ENCODE results near the gene SPEG. TPM values are rescaled to one million over a fixed set of nuclear protein-coding genes. Genes with fewer than 3 reads are reported as not detected.

The SPEG gene
- polyA plus RNA-seq, 2 of the 4 experiments (the other 2 are of a cell fraction), result 2.3 to 11.5 TPM

- Histone ChIP-seq H3K27ac (no peak overlapping the region), H3K4me2 (no peak overlapping the region), H3K9me3 (no peaks in the 10 kb centered on the region), H3K4me1 (peaks cover 20% of the 10 kb centered on the region), H3K4me3 (no peak overlapping the region)
- POLR2A ChIA-PET, result no interaction called here
- 85% methylated on average over 19 of the region's 23 CpGs for WGBS (ENCODE audit: missing lambda C conversion rate)
- CTCF ChIA-PET, result interaction anchor here (0.8 to 89.4 kb wide), 5 partner anchors 10 to 62 kb away, joined by 3 to 3291 read pairs (median 3); partner anchors contain the start of genes ASIC4, CHPF, GMPPA and TMEM198
- DNase-seq (ENCODE audit: low read depth in 1 of 2, low spot score in 1 of 2), result no peak
- no peak for FAIRE-seq
- ATAC-seq, result no peak
- TF ChIP-seq NR3C1 (IDR thresholded peaks at IDR 0.05), result no peak
- TF ChIP-seq CHD4 (IDR thresholded peaks at IDR 0.05; ENCODE audit: borderline replicate concordance), result no peak
- TF ChIP-seq MAZ (IDR thresholded peaks at IDR 0.05; ENCODE audit: borderline replicate concordance, low read depth, low read length), result no peak
Observed at GRCh38 chr2:219444566-219445091, 10.0 kb downstream of the SPEG start.

GRCh38 chr2:219445220-219445640, 10.6 kb downstream of the SPEG start:
- Histone ChIP-seq H3K4me1 (peaks cover 20% of the 10 kb centered on the region), H3K27ac (no peak overlapping the region), H3K4me3 (no peak overlapping the region), H3K4me2 (no peak overlapping the region), H3K9me3 (no peaks in the 10 kb centered on the region)
- TF ChIP-seq CTCF (IDR thresholded peaks at IDR 0.05) (no peak), MAZ (IDR thresholded peaks at IDR 0.05; ENCODE audit: borderline replicate concordance, low read depth, low read length) (no peak)
- ATAC-seq (no peak), FAIRE-seq (no peak), DNase-seq (ENCODE audit: low read depth in 1 of 2, low spot score in 1 of 2) (no peak)
- CTCF ChIA-PET, result interaction anchor here (1.4 to 89.4 kb wide), 3 partner anchors 12 to 61 kb away, joined by 6 to 3291 read pairs (median 8); partner anchors contain the start of genes ASIC4, CHPF, GMPPA and TMEM198
- 92% methylated on average over 3 of the region's 5 CpGs for WGBS (ENCODE audit: missing lambda C conversion rate)
- POLR2A ChIA-PET, result no interaction called here

- H3K4me1 ChIP-seq, result peaks cover 14% of the 10 kb centered on the region
- no peak overlapping the region for H3K4me3 ChIP-seq
- ChIA-PET CTCF (interaction anchor here (1.2 to 89.4 kb wide), 3 partner anchors 12 to 126 kb away, joined by 3 to 3291 read pairs (median 6); partner anchors contain the start of genes ASIC4, CHPF, GMPPA and TMEM198), POLR2A (no interaction called here)
- ATAC-seq, result peak; percentile 37 to 64
- peak in 1 of 2 experiments; percentile 46 for DNase-seq (ENCODE audit: low read depth in 1 of 2, low spot score in 1 of 2)
- H3K4me2 ChIP-seq, result no peak overlapping the region
- no peaks in the 10 kb centered on the region for H3K9me3 ChIP-seq
- no peak for FAIRE-seq
- peak overlapping the region in 1 of 2 experiments; percentile 51; a peak in 2 of 6 replicates for H3K27ac ChIP-seq
- WGBS (ENCODE audit: missing lambda C conversion rate), result 34% methylated on average over 6 of the region's 6 CpGs
- TF ChIP-seq HDAC2 (IDR thresholded peaks at IDR 0.05), result no peak
- no peak for TF ChIP-seq NPAS2 (CRISPR knock-in tag; IDR thresholded peaks at IDR 0.05; ENCODE audit: borderline replicate concordance)
- TF ChIP-seq E2F6 (IDR thresholded peaks at IDR 0.05; ENCODE audit: borderline replicate concordance, low read depth), result no peak
- TF ChIP-seq CHD4 (IDR thresholded peaks at IDR 0.05; ENCODE audit: borderline replicate concordance), result no peak
- TF ChIP-seq SREBF2 (IDR thresholded peaks at IDR 0.05), result no peak
- no peak for TF ChIP-seq RAD21 (conservative IDR thresholded peaks at IDR 0.05 in 1 of 2, IDR thresholded peaks at IDR 0.05 in 1 of 2)
- no peak for TF ChIP-seq MAFK (IDR thresholded peaks at IDR 0.05; ENCODE audit: partially characterized antibody)
- TF ChIP-seq CTCF (IDR thresholded peaks at IDR 0.05), result no peak
- TF ChIP-seq FOSL2 (IDR thresholded peaks at IDR 0.05), result no peak
- TF ChIP-seq FOSL2 (CRISPR knock-in tag; IDR thresholded peaks at IDR 0.05), result no peak
- no peak for TF ChIP-seq TP53 (CRISPR knock-in tag; IDR thresholded peaks at IDR 0.05)
- no peak for TF ChIP-seq BCL3 (IDR thresholded peaks at IDR 0.05)
- TF ChIP-seq CBX8 (IDR thresholded peaks at IDR 0.05), result no peak
- no peak for TF ChIP-seq HOXA7 (CRISPR knock-in tag; IDR thresholded peaks at IDR 0.05)
- TF ChIP-seq ZNF302 (CRISPR knock-in tag; IDR thresholded peaks at IDR 0.05), result no peak
- no peak for TF ChIP-seq SMC3 (IDR thresholded peaks at IDR 0.05)
- no peak for TF ChIP-seq ATOH8 (CRISPR knock-in tag; IDR thresholded peaks at IDR 0.05; ENCODE audit: low read depth)
- no peak for TF ChIP-seq HOXB5 (CRISPR knock-in tag; IDR thresholded peaks at IDR 0.05)
- TF ChIP-seq CBX2 (IDR thresholded peaks at IDR 0.05; ENCODE audit: borderline replicate concordance, low read depth), result no peak
- TF ChIP-seq ESRRA (IDR thresholded peaks at IDR 0.05; ENCODE audit: borderline replicate concordance, low read length), result no peak
- no peak for TF ChIP-seq KDM5A (IDR thresholded peaks at IDR 0.05)
Observed at GRCh38 chr2:219446101-219446504, 11.5 kb downstream of the SPEG start.

Data from A549 (cell line).